ENCODE results near the gene SIAH2. TPM values are rescaled to one million over a fixed set of nuclear protein-coding genes. Genes with fewer than 3 reads are reported as not detected.

Gene SIAH2
- total and polyA plus RNA-seq, 9 donors: 15.9 to 22.1 (median 19.8) TPM

DNA sequence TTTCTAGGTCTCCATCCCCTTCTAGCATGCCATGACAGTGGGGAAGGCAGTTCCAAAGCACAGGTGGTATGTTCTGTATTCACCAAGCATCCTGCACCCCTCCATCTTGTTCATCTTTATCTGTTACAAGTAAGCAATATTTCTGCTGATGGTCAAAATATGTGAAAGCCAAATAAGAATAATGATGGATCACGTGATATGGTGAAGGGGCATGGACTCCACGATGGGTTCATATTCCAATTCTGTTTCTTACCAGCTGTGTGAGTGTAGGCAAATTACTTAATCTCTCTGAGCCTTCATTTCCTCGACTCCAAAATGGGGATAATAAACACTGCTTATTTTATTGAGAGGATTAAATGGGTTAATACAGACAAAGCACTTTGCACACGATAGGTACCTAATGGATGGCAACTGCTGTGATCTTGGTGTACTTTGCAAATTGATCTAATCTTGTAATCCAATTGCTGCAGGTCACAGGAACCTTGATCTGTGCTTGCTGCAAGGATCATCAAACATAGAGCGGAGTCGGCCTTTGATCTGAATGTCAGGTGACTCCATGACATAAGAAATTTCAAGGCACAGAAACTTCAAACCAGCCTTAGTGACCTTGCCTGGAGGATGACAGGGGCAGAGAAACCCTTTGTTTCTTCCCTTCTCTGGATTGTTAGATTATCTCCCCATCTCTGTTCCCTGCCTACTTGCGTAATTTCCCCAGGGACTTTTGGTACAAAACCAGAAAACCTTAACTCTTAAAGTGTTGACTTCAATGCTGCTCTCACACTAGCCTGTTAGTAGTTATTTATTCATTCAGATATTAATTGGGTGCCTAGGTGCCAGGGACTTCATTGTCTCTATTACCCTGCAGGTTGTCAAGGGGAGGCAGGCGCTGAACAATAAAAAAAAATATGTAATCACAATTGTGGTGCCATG is 25.8 kb downstream of the SIAH2 start:
- no peaks in the 10 kb centered on the region for H3K4me1 ChIP-seq (ENCODE audit: control insufficient read depth, insufficient read depth, low read length)
- DNase-seq: peak; percentile 18
- no peaks in the 10 kb centered on the region for H3K9me3 ChIP-seq (replicated peaks; ENCODE audit: control insufficient read depth, low read depth, low read length)
- H3K4me3 ChIP-seq (ENCODE audit: low read length): no peak overlapping the region
- 59% methylated on average over 3 of the region's 8 CpGs for WGBS (ENCODE audit: insufficient coverage)
- no peaks in the 10 kb centered on the region for H3K27me3 ChIP-seq (ENCODE audit: control insufficient read depth, insufficient read depth, low read length)
- no peak overlapping the region for H3K27ac ChIP-seq (ENCODE audit: low read length)
- peaks cover 6% of the 10 kb centered on the region for H3K36me3 ChIP-seq (ENCODE audit: control insufficient read depth, insufficient read depth, low read length)

GRCh38 chr3:150736316-150736719 is 26.7 kb downstream of the SIAH2 start:
- Histone ChIP-seq H3K27me3 (ENCODE audit: control insufficient read depth, insufficient read depth, low read length) (no peaks in the 10 kb centered on the region), H3K4me3 (ENCODE audit: low read length) (no peak overlapping the region), H3K36me3 (ENCODE audit: control insufficient read depth, insufficient read depth, low read length) (no peaks in the 10 kb centered on the region), H3K4me1 (ENCODE audit: control insufficient read depth, insufficient read depth, low read length) (no peaks in the 10 kb centered on the region), H3K9me3 (replicated peaks; ENCODE audit: control insufficient read depth, low read depth, low read length) (no peaks in the 10 kb centered on the region), H3K27ac (ENCODE audit: low read length) (no peak overlapping the region)
- WGBS (ENCODE audit: insufficient coverage): no CpG with 5 or more reads among the region's 2 CpGs
- DNase-seq: peak; percentile 61

- H3K27ac ChIP-seq (ENCODE audit: low read length): no peak overlapping the region
- no peaks in the 10 kb centered on the region for H3K4me1 ChIP-seq (ENCODE audit: control insufficient read depth, insufficient read depth, low read length)
- H3K4me3 ChIP-seq (ENCODE audit: low read length): no peak overlapping the region
- WGBS (ENCODE audit: insufficient coverage): 54% methylated on average over 1 of the region's 1 CpG
- DNase-seq: no peak
- H3K27me3 ChIP-seq (ENCODE audit: control insufficient read depth, insufficient read depth, low read length): no peaks in the 10 kb centered on the region
- no peaks in the 10 kb centered on the region for H3K9me3 ChIP-seq (replicated peaks; ENCODE audit: control insufficient read depth, low read depth, low read length)
- no peaks in the 10 kb centered on the region for H3K36me3 ChIP-seq (ENCODE audit: control insufficient read depth, insufficient read depth, low read length)
Measured at GRCh38 chr3:150734795-150735119, 28.2 kb downstream of the SIAH2 start.

DNA sequence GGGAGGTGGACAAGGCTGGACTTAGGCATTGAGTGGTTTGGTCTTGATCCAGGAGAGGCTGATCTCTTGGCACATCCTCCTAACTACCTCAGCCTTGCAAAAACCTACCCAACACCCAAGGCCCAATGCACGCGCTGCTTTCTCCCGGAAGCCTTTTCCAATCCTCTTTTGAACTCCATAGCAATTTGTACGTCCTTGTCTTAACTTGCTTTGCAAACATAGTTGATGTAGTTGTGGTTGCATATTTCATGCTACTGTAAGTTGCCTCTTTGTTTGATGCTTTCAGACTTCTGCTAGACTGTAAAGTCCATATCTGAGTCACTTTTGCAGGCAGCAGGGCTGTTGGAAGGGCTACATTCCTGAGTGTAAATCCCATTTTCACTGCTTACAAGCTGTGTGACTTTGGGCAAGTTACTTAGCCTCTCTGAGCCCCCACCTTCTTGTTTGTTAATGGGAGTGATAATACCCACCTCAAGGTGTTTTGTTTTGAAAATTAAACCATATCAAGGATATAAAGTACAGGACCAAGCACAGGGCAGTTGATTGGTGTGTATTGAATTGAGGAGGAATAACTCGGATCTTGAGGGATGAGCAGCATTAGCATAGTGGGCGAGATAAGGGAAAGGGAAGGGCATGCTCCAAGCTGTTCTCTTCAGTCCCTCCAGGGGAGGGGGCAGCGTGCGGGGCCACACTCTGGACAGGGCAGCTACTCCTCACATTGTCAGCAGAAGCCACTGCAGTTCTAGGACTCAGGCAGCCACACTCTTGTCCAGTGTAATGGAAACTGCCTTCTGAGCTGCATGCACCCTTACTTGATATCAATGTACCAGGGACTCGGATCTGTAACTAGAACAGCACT is 28.8 kb downstream of the SIAH2 start:
- DNase-seq: no peak
- H3K27ac ChIP-seq (ENCODE audit: low read length): no peak overlapping the region
- no peaks in the 10 kb centered on the region for H3K36me3 ChIP-seq (ENCODE audit: control insufficient read depth, insufficient read depth, low read length)
- no peaks in the 10 kb centered on the region for H3K9me3 ChIP-seq (replicated peaks; ENCODE audit: control insufficient read depth, low read depth, low read length)
- H3K4me1 ChIP-seq (ENCODE audit: control insufficient read depth, insufficient read depth, low read length): no peaks in the 10 kb centered on the region
- H3K27me3 ChIP-seq (ENCODE audit: control insufficient read depth, insufficient read depth, low read length): no peaks in the 10 kb centered on the region
- H3K4me3 ChIP-seq (ENCODE audit: low read length): no peak overlapping the region
- 100% methylated on average over 3 of the region's 9 CpGs for WGBS (ENCODE audit: insufficient coverage)

DNA sequence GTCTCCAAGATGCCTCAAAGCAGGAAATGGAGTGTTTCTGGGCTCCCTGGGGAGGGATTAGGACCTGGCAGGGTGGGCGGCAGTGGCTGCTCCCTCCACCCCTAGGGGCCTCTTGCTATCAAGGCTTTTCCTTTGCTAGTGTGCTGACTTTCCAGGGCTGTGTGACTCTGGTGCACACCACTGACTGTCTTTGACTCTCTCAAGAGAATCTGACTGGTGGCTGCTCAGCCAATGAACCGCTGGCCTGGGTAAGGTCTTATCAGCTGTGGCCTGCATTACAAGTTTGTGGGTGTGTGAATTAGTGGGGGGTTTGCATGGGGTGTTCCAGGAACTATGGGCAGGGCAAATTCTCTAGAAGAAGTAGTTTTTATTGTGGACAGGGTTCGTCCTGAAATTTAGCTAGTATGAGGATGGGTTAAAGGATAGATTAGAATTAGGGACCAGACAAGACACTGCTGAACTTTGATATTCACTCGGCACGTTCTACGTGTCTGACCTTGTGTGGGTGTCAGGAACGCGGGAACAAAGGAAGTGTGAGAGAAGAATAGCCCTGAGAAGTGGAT is 29.5 kb downstream of the SIAH2 start:
- no peaks in the 10 kb centered on the region for H3K36me3 ChIP-seq (ENCODE audit: control insufficient read depth, insufficient read depth, low read length)
- no peak overlapping the region for H3K27ac ChIP-seq (ENCODE audit: low read length)
- H3K4me3 ChIP-seq (ENCODE audit: low read length): no peak overlapping the region
- 70% methylated on average over 5 of the region's 8 CpGs for WGBS (ENCODE audit: insufficient coverage)
- no peaks in the 10 kb centered on the region for H3K4me1 ChIP-seq (ENCODE audit: control insufficient read depth, insufficient read depth, low read length)
- no peaks in the 10 kb centered on the region for H3K9me3 ChIP-seq (replicated peaks; ENCODE audit: control insufficient read depth, low read depth, low read length)
- H3K27me3 ChIP-seq (ENCODE audit: control insufficient read depth, insufficient read depth, low read length): no peaks in the 10 kb centered on the region
- DNase-seq: no peak

DNA sequence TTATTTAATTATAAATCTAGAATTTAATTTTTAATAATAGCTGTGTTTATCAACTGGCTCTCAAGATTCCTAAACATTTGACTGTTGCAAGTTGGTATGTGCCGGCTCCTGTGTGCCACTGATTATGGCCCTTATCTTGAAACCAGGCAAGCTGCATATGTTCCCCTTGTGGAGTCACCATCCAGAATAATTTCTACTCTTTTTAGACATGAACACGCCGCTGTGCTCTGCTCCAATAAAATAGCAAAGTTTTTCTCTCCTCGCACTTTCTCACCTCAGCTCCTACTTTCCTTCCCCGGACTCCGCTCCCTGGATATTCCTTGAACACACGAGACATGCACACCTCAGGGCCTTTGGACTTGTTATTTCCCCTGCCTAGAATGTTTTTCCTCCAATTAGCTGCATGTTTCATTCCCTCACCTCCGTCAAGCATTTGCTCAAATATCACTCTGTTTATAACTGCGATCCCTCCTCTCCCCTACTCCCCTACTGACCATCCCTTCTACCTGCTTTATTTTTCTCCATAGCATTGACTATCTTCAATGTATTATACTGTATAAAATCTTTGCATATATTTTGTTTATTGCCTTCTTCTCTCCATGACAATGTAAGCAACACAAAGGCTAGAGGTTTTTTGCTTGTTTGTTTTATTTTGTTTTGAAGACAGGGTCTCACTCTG is 33.1 kb downstream of the SIAH2 start:
- WGBS (ENCODE audit: insufficient coverage): 91% methylated on average over 7 of the region's 9 CpGs
- no peaks in the 10 kb centered on the region for H3K36me3 ChIP-seq (ENCODE audit: control insufficient read depth, insufficient read depth, low read length)
- DNase-seq: no peak
- no peaks in the 10 kb centered on the region for H3K27me3 ChIP-seq (ENCODE audit: control insufficient read depth, insufficient read depth, low read length)
- H3K27ac ChIP-seq (ENCODE audit: low read length): no peak overlapping the region
- no peak overlapping the region for H3K4me3 ChIP-seq (ENCODE audit: low read length)
- no peaks in the 10 kb centered on the region for H3K4me1 ChIP-seq (ENCODE audit: control insufficient read depth, insufficient read depth, low read length)
- H3K9me3 ChIP-seq (replicated peaks; ENCODE audit: control insufficient read depth, low read depth, low read length): no peaks in the 10 kb centered on the region

DNA sequence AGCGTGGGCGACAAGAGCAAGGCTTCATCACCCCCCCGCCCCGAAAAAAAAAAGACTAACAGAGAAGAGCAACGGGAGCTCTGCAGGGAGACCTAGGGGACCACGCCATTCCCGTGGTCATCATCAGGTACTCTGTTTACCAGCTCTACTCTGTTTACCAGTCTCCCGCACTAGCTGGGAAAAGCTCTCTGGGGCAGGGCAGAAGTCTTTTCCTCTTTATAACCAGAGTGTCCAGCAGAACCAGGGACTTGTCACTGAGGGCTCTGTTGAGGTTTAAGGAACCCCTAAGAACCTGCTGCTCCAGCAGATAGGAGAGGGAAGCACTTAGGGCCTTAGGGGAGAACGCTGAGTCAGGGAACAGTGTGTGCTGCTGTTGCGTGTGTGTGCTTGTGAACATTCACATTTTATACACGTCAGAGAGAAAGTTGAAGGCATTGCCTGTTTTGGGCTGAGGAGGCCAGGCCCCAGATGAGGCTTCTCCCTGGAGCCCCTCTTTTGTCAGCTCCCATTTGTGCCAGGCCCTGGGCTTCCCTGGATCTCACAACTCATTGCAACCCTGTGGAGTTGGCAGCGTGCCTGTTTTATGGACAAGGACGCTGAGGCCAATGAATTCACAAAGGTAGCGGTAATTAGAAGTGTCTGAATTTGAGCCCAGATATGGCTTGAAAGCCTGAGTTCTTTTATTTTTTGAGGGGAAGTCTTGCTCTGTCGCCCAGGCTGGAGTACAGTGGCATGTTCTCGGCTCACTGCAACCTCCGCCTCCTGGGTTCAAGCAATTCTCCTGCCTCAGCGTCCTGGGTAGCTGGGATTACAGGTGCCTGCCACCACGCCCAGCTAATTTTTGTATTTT is 35.1 kb downstream of the SIAH2 start:
- Histone ChIP-seq H3K27ac (ENCODE audit: low read length) (no peak overlapping the region), H3K36me3 (ENCODE audit: control insufficient read depth, insufficient read depth, low read length) (no peaks in the 10 kb centered on the region), H3K4me3 (ENCODE audit: low read length) (no peak overlapping the region), H3K27me3 (ENCODE audit: control insufficient read depth, insufficient read depth, low read length) (no peaks in the 10 kb centered on the region), H3K4me1 (ENCODE audit: control insufficient read depth, insufficient read depth, low read length) (no peaks in the 10 kb centered on the region), H3K9me3 (replicated peaks; ENCODE audit: control insufficient read depth, low read depth, low read length) (no peaks in the 10 kb centered on the region)
- 84% methylated on average over 6 of the region's 19 CpGs for WGBS (ENCODE audit: insufficient coverage)
- peak; percentile 63 for DNase-seq

GRCh38 chr3:150725548-150725947 is 37.4 kb downstream of the SIAH2 start:
- Histone ChIP-seq H3K9me3 (replicated peaks; ENCODE audit: control insufficient read depth, low read depth, low read length) (no peaks in the 10 kb centered on the region), H3K27me3 (ENCODE audit: control insufficient read depth, insufficient read depth, low read length) (no peaks in the 10 kb centered on the region), H3K36me3 (ENCODE audit: control insufficient read depth, insufficient read depth, low read length) (no peaks in the 10 kb centered on the region), H3K4me1 (ENCODE audit: control insufficient read depth, insufficient read depth, low read length) (peaks cover 2% of the 10 kb centered on the region), H3K4me3 (ENCODE audit: low read length) (no peak overlapping the region), H3K27ac (ENCODE audit: low read length) (no peak overlapping the region)
- no peak for DNase-seq
- WGBS (ENCODE audit: insufficient coverage): 95% methylated on average over 4 of the region's 7 CpGs

GRCh38 chr3:150723946-150724345 is 39.0 kb downstream of the SIAH2 start:
- Histone ChIP-seq H3K27me3 (ENCODE audit: control insufficient read depth, insufficient read depth, low read length) (no peaks in the 10 kb centered on the region), H3K9me3 (replicated peaks; ENCODE audit: control insufficient read depth, low read depth, low read length) (no peaks in the 10 kb centered on the region), H3K4me1 (ENCODE audit: control insufficient read depth, insufficient read depth, low read length) (peaks cover 2% of the 10 kb centered on the region), H3K36me3 (ENCODE audit: control insufficient read depth, insufficient read depth, low read length) (no peaks in the 10 kb centered on the region), H3K27ac (ENCODE audit: low read length) (no peak overlapping the region), H3K4me3 (ENCODE audit: low read length) (no peak overlapping the region)
- DNase-seq: no peak
- WGBS (ENCODE audit: insufficient coverage): 28% methylated on average over 3 of the region's 6 CpGs
